GM18499 (cell line): ENCODE results near the gene KCTD1.
A peak's percentile ranks its signal among the peaks of the same experiment; 100 is the strongest.

Experiments
- ATAC-seq: cut with Tn5 transposase; IDR thresholded peaks from one replicate; pipeline ENCODE4 v1.9.1; 2021; ENCODE audit warnings: moderate number of reproducible peaks; ENCODE audit not compliant: insufficient read depth, unreplicated experiment

KCTD1 gene

DNA sequence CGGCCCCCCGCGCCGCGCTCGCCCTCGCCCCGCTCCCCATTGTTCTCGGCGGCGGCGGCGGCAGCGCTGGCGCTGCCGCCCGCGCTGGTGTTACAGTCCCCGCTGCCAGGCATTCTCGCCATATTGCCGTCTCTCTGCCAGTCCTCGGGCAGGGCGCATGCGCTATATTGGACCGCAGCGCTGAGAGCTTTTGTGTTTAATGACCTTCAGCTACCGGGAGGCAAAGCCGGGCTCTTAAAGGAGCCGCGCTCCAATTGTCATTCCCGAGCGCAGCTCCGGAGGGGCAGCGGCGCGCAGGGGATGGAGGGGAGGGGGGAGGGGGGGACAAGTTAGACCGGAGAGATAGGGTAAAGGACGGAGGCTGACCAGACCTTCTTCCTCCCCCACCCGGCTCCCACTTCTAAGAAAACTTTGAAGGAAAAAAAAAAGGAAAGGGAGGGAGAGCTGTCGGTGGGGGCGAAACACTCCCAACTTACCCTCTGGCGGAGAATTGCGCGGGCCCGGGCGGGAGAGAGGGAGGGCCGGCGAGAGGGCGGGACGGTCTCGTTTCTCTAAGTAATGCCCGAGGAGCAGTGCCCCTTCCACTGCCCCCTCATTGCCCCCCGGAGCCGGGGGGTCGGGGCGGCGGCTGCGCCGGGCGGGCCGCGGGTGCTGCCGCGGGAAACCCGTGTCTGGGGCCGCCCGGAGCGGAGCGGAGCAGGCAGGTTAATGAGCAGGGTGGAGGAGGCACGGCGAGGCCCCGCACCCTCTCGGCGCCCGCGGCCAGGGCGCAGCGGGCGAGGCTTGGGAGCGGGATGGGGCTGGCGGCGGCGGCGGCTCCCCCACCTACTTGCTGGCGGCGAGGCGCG lies at the start of gene KCTD1:
TSS of gene KCTD1 (minus strand) at position 139 of the 848 bp plus-strand sequence. CDS start at position 122, 17 bp downstream.
- no peak for ATAC-seq

DNA sequence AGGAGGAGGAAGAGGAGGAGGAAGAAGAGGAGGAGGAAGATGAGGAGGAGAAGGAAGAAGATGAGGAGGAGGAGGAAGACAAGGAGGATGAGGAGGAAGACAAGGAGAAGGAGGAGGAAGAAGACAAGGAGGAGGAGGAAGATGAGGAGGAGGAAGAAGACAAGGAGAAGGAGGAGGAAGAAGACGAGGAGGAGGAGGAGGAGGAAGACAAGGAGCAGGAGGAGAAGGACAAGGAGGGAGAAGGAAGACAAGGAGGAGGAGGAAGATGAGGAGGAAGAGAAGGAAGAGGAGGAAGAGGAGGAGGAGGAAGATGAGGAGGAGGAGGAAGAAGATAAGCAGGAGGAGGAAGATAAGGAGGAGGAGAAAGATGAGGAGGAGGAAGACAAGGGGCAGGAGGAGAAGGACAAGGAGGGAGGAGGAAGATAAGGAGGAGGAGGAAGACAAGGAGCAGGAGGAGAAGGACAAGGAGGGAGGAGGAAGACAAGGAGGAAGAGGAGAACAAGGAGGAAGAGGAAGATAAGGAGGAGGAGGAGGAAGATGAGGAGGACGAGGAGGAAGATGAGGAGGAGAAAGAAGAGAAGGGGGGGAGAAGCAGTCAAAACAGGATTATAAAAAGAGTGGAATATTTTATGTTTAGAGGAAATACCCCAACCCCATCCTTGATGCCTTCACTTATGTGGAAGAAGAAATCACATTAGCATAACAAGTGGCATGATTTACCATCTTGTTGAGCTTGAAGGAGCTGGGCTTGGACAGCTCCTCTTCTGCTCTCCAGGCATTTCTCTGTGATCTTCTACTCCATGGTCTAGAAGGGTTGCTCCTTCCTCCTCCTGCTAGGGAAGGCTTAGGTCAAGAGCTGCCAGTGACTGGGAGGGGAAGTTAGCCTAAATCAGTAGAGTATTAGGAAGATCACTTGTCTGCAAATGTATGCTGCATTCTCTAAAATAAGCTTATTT lies 45.3 kb upstream of the KCTD1 start:
- no peak for ATAC-seq

DNA sequence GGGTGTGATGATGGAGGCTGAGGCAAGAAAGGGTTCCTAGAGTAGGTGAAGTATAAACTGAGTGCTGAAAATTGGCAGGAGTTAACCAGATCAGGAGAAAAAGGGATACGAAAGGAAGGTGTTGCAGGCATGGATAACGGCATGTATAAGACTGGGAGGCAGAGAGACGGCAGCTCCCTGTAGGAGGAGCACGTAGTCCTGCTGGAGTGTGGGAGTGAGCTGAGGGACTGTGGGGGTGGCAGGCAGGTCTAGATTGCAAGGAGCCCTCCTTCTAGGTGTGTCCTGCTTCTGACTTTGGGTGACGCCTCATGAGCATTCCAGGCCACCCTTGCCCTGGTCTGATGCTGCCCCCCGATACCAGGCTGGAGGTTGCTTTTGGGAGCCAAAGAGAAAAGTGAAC lies 36.4 kb upstream of the KCTD1 start:
- ATAC-seq = no peak

DNA sequence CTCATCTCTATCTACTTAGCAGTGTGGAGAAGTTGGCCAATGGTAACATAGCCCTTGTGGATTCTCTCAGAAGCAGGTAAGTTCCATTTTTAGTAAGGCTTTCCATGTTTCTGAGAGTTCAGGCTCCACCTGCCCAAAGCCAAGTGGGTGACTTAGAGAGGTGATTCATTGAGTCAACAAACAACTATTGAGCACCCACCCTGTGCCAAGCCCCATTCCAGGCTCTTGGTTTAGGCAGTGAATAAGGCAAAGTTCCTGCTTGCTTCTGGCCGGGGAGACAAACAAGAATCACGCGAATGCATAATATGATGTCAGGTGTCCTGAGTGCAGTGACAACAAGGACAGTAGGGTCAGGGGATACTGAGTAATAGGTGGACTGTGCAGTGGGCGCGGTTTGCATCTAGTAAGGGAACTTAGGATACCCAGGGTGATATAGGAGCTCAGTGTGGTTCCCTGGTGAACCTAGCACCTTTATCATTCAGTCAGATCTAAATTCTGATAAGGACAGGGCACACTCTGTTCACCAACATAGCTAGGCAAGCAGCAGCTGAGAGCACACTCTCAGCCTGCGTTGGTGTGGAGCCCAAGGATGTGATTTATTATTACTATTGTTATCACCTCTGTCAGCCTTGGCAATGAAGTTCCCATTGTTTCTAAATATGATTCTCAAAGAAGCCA lies 31.7 kb upstream of the KCTD1 start:
- ATAC-seq = no peak

DNA sequence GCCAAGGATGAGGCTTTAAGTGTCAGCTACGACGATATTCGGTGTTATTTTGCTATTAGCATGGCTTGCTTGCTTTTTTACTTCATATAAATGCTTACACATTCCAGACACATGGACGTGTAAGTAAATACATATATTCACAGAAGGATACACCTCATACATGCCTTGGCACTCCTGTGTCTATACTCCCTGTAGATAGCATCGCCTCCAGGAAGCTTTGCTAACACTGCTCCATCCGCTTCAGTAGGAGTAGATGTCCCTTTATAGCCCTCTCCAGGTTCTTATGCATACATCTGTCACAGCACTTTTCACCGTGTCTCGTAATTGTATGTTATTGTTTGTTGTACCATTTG lies 27.5 kb upstream of the KCTD1 start:
- ATAC-seq = no peak

DNA sequence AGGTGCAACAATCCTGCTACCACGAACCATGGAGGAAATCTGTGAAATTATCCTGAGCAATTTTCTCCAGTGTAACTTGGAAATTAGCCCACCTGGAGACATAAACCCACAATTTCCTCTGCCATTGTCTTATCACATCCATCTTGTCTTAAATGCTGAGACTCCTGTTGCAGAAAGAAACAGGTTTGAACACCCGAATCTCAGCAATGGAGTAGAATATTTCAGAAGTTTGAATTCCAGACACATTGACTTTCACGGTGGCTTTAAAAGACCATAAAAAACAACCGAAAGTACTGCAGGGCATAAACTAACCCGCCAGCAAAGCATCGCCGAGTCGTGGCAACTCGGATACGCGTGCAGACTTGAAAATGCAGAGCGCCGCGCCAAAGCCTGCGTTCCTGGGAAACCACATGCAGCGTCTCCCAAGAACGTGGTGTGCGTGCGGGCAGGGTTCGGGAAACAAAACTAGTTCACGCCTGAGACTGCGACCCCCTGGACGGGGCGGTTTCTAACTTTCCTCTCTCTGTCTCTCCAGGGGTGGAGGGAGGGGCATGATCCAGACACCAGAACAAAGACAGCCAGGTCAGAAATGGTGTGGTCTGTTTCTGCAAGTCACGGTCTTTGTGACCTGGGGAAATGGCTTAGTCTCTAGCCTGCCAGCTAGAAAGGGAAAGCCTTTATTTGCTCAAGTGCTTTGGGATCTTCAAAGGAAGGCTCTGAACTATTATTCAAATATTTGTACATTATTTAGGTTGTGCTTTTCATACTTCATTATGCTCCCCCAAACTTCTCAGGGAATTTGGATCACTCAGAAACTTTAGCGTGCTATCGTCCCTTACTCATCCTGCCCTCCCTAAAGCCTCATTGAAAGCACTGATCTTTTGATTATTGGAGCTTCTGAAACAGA lies 26.9 kb upstream of the KCTD1 start:
- ATAC-seq = no peak

DNA sequence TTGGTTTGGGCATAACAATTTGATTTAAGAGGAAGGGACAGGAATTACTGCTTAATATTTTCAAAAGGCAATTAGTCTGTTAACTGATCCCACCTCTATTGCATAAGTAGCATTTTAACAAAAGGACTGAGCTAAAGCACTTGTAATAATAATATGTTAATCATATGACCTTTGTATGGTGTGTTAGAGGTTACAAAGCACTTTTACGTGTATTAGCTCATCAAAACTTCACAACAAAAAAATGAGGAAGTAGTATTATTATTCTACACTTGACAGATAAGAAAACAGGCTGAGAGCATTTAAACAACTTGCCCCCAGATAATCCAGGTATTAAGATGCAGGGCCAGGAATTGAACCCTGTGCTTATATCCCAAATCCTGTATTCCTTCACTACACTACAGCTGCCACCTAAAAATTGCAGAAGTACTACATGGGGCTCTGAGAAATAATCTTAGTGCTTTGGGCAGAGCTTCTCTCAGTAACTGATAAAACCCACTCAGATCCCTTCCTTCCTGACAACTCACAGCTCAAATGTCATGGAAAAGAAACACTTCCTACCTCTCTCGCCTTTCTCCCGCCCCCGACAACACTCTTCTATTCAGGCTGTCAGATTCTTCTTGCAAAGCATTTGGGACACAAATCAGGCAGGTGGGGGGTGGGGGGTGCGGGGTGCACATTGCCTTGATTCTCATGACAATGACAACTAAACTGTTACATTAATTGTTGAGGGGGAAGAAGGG lies 20.7 kb upstream of the KCTD1 start:
- ATAC-seq = no peak

DNA sequence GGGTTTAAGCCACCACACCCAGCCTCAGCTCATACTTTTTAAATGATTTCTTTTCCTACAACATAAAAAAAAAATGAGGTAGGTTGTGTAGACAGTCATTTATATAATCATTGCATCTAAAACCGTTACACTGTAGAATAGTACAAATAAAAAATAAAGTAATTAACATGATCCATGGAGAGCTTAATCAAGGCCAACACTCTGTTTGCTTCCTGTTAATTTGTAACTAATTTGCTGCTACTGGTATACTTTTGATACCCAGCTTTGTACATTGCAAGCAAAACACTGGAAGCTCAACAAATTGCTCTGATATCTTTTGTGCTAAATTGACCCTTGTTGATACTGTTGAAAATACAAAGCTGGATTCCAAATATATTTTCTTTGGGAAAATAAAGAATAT lies 20.2 kb upstream of the KCTD1 start:
- ATAC-seq = no peak

DNA sequence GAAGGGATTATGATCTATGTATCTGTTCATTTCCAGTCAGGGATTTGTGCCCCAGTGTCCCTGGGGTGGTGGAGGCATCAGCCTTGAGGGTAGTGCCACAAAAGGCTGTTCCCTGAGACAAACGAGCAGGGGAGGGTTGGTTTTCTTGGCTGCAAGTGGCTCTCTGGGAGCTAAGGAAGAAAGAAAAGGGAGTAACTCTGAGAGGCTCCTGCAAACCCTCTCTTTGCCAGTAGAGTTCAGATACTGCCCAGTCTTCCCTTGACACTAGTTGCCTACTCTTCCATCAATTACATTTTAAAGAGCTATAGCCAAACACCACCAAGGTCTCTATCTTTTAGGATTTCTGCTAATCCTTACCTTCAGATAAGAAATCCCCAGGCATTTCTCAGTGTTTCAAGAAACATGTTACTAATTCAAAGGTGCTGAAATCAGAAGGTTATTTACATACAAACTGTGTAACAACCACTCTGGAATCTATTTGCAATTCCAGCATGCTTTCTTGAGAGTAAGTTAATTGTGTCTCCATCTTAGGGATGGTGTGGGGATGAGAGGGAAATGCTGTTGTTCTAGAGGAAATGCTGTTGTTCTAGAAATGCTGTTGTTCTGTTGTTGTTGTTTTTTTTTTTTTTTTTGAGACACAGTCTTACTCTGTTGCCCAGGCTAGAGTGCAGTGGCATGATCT lies 18.7 kb upstream of the KCTD1 start:
- no peak for ATAC-seq

DNA sequence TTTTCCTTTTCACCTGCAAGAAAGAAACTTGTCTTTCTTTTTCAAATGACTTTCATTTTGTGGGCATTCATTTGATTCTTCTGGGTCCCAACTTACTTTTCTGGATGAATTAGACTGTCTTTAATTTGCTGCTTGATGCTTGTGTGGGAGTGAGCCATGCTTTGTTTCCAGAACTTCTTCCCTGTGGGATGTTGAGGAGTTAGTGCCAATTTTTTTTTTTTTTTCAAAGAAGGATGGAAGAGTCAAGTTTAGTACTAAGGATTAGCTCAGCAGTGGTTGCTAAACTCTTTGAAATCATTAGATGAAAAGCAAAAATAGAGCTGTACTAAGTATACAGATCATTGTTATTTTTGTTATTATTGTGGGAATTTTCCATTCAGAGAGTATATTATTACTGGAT lies 17.2 kb upstream of the KCTD1 start:
- no peak for ATAC-seq

DNA sequence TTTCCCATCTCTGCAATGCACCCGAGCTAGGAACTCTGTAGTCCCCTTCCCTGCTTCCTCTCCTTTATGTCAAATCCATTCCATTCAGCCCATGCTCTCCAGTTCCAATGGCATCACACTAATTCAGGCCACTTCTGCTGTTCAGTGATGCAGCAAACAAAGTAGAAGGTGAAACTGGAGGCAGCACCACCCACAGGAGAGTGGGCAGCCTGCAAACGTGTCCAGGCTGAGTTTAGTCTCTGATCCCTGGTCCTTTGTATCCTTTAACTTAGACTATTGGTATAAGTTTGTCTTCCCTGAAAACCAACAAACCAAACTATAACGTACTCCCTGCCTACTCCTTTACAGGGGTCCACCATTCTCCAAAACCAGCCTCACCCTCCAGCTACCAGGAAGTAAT lies 14.7 kb upstream of the KCTD1 start:
- no peak for ATAC-seq

DNA sequence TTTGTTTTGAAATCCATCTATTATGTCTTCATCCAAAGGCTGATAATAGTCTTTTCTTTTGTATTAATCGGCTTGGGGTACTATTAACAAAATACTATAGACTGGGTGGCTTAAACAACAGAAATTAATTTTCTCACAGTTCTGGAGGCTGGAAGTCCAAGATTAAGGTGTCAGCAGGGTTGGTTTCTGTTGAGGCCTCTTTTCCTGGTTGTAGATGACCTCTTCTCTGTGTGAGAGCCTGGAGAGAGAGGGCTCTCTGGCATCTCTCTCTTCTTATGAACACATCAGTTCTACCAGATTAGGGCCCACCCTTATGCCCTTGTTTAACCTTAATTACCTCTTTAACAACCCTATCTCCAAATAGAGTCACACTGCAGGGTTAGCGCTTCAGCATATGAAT lies 14.2 kb upstream of the KCTD1 start:
- no peak for ATAC-seq

DNA sequence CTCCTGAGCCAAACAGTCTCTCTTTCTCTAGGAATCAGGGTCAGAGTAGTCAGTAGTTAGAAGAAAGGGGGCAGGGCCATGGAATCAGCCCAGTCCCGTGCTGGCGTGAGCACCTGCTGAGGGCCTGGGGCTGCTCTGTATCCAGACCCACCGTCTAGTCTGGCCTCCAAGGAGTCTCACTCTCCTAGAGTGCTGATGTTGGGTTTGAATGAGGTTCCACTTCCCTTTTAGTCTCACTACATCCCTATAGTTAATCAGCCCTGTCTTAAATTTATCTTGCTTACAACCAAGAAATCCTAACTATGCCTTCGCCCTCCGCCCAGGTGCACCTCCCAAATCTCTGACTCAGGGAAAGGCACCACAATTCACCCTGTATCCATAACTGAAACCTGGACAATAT lies 13.4 kb upstream of the KCTD1 start:
- no peak for ATAC-seq

DNA sequence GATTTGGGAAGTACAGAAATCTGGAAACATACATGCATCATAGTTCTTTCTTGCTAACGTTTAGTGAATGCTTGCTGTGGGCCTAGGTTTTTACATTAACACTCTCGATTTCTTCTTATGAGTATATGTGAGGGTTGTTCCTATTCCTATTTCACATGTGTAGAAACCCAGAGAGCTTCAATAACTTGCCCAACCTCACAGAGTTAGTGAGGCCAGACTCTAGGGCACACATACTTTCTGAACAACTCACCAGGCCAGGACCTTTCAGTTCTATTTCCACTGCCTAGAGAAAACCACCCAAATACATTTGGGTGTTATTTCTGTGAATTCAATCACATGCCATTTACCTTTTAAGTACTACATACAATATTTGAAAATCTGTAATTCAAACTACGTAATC lies 8.2 kb upstream of the KCTD1 start:
- ATAC-seq = peak; percentile 87

DNA sequence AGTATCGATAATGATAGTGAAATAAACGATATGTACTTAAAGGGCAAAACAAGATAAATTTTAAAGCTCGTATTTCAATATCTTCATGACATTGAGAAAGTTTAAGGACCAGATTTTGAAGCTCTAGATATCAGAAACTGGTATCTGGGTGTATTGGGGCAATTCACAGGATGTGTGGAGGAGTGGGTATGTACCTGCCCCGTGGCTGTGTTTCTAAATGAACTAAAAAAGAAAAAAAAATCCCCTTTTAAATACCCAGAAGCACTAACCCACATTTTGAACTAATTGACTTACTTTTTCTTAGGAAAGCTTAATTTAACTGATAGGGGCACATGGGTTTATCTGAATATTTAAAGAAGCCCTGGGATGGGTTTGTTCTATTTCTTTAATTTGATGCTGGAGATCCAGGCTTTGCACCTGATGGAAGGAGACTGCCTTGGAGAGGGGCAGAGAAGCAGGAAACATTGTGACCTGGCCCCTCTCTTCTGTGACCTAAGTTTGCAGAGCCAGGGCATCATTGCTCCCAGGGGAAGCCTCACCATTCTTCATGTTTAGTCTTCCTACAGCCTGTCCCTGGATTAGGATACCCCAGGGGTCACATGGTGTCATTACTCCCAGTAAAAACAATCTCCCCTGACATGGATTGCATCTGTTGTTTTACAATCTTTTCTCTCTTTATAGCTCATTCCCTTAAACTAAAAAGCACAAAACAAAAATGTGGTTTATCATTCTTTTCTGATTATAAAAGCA lies 7.6 kb upstream of the KCTD1 start:
- no peak for ATAC-seq

DNA sequence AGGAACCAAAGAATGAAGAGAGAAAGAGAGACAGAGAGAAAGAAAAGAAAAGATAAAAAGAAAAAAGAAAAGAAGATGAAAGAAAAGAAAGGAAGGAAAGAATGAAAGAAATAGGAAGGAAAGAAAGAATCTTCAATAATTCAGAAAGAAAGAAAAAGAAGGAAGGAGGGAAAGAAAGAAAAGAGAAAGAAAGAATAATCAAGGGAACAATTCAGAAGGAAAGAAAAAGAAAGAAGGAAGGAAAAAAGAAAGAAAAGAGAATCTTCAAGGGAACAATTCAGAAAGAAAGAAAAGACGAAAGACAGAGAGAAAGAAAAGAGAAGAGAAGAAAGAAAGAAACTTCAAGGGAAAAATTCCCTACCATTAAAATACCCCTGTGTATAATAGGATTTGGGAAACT lies 5.6 kb upstream of the KCTD1 start:
- ATAC-seq = no peak

DNA sequence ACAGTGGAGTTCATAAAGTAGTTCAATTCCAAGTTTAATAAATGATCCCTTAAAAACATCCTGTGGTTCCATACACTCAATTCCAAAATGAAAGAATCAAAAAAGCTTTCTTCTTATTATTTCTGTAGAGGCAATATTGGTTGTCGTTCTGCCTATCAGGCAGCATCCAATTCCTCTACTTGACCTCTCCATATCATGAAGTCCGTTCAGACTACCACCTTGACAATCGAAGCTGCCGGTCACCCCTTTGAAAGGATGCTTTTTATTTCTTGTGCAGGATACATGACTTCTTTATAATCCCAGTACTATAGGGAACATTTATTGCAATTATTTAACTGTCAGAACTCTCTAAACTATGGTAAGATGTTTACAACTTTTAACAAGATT lies 3.3 kb upstream of the KCTD1 start:
- ATAC-seq = no peak
